ENCODE data around the gene CDH16. TPM values are rescaled to one million over a fixed set of nuclear protein-coding genes. Genes with fewer than 3 reads are reported as not detected.

The CDH16 gene
- total and polyA plus RNA-seq, 2 donors from 2014 or later, result 1,180 to 1,188 TPM

DNA sequence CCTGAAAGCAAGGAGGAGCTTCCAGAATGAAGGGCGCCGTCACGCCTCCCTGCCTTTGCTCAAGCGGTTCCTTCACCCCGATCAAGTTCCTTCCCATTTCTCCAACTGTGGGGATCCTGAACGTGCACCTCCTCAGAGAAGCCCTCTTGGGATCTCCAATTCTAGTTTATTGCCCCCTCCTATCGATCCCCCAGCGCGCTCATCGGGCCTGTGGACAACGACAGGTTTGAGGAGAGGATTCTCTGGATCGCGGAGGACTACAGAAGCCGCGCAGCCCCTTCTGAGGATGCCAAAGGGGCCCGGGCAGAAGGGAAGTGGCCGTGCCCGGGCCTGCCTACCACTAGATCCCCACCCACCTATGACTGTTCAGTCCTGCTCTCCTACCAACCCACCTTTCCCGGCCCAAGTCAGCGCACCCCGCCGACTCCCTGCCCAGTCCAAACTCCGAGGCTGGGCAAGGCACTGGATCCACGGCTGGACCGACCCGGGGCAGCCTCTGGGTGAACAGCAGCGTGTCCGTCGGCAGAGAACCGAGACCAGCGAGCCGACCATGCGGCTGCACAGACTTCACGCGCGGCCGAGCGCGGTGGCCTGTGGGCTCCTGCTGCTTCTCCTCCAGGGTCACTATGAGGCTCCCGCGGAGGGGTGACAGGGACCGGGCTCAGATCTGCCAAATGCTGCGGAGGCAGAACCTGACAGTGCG, 29.6 kb upstream of the CDH16 start:
- FAIRE-seq (no peak), DNase-seq (peak in 4 of 5 donors; percentile 51 to 65 (median 56))
- intact Hi-C loops (cut with DNase I), result no loop called here

GRCh38 chr16:66947302-66948065, 28.8 kb upstream of the CDH16 start:
- H3K9me3 ChIP-seq (ENCODE audit: control insufficient read depth in 2 of 3, insufficient read depth in 1 of 3, low read length in 3 of 3), result no peaks in the 10 kb centered on the region
- FAIRE-seq, result peak; percentile 53
- peak overlapping the region; percentile 33 to 64 (median 62) for H3K4me3 ChIP-seq (ENCODE audit: low read length in 3 of 3)
- peak overlapping the region in 2 of 3 donors; percentile 4 to 9 for H3K9ac ChIP-seq (ENCODE audit: low read length in 3 of 3)
- peaks cover 0 to 8% (median 4%) of the 10 kb centered on the region in 3 donors for H3K36me3 ChIP-seq (ENCODE audit: control insufficient read depth in 2 of 3, insufficient read depth in 3 of 3, low read length in 3 of 3)
- H3K4me1 ChIP-seq (ENCODE audit: control insufficient read depth in 2 of 3, insufficient read depth in 2 of 3, low read depth in 1 of 3, low read length in 3 of 3), result peaks cover 0 to 10% (median 9%) of the 10 kb centered on the region in 3 donors
- TF ChIP-seq, protein P1, sequence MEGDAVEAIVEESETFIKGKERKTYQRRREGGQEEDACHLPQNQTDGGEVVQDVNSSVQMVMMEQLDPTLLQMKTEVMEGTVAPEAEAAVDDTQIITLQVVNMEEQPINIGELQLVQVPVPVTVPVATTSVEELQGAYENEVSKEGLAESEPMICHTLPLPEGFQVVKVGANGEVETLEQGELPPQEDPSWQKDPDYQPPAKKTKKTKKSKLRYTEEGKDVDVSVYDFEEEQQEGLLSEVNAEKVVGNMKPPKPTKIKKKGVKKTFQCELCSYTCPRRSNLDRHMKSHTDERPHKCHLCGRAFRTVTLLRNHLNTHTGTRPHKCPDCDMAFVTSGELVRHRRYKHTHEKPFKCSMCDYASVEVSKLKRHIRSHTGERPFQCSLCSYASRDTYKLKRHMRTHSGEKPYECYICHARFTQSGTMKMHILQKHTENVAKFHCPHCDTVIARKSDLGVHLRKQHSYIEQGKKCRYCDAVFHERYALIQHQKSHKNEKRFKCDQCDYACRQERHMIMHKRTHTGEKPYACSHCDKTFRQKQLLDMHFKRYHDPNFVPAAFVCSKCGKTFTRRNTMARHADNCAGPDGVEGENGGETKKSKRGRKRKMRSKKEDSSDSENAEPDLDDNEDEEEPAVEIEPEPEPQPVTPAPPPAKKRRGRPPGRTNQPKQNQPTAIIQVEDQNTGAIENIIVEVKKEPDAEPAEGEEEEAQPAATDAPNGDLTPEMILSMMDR (IDR thresholded peaks at IDR 0.05; ENCODE audit: borderline replicate concordance, extremely low read depth, insufficient read depth), result peak; percentile 93
- H3K27ac ChIP-seq (ENCODE audit: low read depth in 2 of 2, low read length in 2 of 2), result no peak overlapping the region
- peaks cover 2% of the 10 kb centered on the region for H3K27me3 ChIP-seq (ENCODE audit: control insufficient read depth, insufficient read depth, low read length)
- intact Hi-C loops (cut with DNase I), result no loop called here
- DNase-seq, result peak in 4 of 5 donors; percentile 84 to 94 (median 88)

More for the DNA sequence above, 29.6 kb upstream of the CDH16 start:
- H3K4me1 ChIP-seq (ENCODE audit: control insufficient read depth in 2 of 3, insufficient read depth in 2 of 3, low read depth in 1 of 3, low read length in 3 of 3), result peaks cover 0 to 13% (median 11%) of the 10 kb centered on the region in 3 donors
- peaks cover 2% of the 10 kb centered on the region for H3K27me3 ChIP-seq (ENCODE audit: control insufficient read depth, insufficient read depth, low read length)
- peak overlapping the region; percentile 1 to 67 for H3K27ac ChIP-seq (ENCODE audit: low read depth in 2 of 2, low read length in 2 of 2)
- peak overlapping the region; percentile 3 to 64 (median 62) for H3K4me3 ChIP-seq (ENCODE audit: low read length in 3 of 3)
- H3K36me3 ChIP-seq (ENCODE audit: control insufficient read depth in 2 of 3, insufficient read depth in 3 of 3, low read length in 3 of 3), result peaks cover 0 to under 1% (median 0%) of the 10 kb centered on the region in 3 donors
- H3K9ac ChIP-seq (ENCODE audit: low read length in 3 of 3), result peak overlapping the region in 1 of 3 donors; percentile 21
- TF ChIP-seq, protein P1 (IDR thresholded peaks at IDR 0.05; ENCODE audit: borderline replicate concordance, extremely low read depth, insufficient read depth), result no peak
- no peaks in the 10 kb centered on the region for H3K9me3 ChIP-seq (ENCODE audit: control insufficient read depth in 2 of 3, insufficient read depth in 1 of 3, low read length in 3 of 3)

DNA sequence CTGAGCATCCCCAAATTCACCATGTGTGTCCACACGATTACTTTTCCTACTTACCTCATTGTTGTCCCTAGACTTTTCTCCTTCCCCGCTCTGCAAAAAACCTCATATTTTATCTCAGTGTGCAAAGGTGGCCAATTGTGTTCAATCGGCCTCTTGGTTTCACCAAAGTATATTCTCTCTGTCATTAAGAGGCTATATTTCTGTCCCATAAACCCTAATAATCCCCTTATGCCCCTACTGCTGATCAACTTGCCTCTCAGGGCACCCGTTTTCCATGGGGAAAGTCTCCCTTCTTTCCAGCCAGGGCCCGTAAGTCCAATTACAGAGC, 28.3 kb upstream of the CDH16 start:
- Histone ChIP-seq H3K27ac (ENCODE audit: low read depth in 2 of 2, low read length in 2 of 2) (no peak overlapping the region), H3K36me3 (ENCODE audit: control insufficient read depth in 2 of 3, insufficient read depth in 3 of 3, low read length in 3 of 3) (peaks cover 0 to 12% (median 9%) of the 10 kb centered on the region in 3 donors), H3K9ac (ENCODE audit: low read length in 3 of 3) (peak overlapping the region in 1 of 3 donors; percentile 4), H3K9me3 (ENCODE audit: control insufficient read depth in 2 of 3, insufficient read depth in 1 of 3, low read length in 3 of 3) (no peaks in the 10 kb centered on the region), H3K27me3 (ENCODE audit: control insufficient read depth, insufficient read depth, low read length) (peaks cover 2% of the 10 kb centered on the region), H3K4me1 (ENCODE audit: control insufficient read depth in 2 of 3, insufficient read depth in 2 of 3, low read depth in 1 of 3, low read length in 3 of 3) (peaks cover 0 to 10% (median 9%) of the 10 kb centered on the region in 3 donors), H3K4me3 (ENCODE audit: low read length in 3 of 3) (no peak overlapping the region)
- TF ChIP-seq, protein P1 (IDR thresholded peaks at IDR 0.05; ENCODE audit: borderline replicate concordance, extremely low read depth, insufficient read depth), result no peak
- FAIRE-seq, result no peak
- DNase-seq, result no peak
- intact Hi-C loops (cut with DNase I), result no loop called here
